HG02588 (cell line): ENCODE measurements around the gene GRID1.

Experiments
- ATAC-seq: cut with Tn5 transposase; IDR thresholded peaks from one replicate; pipeline ENCODE4 v1.9.1; 2021; ENCODE audit warnings: mild to moderate bottlenecking, moderate library complexity; ENCODE audit not compliant: unreplicated experiment

Gene GRID1

GRCh38 chr10:85648279-85648754, 718.3 kb downstream of the GRID1 start:
- no peak for ATAC-seq

DNA sequence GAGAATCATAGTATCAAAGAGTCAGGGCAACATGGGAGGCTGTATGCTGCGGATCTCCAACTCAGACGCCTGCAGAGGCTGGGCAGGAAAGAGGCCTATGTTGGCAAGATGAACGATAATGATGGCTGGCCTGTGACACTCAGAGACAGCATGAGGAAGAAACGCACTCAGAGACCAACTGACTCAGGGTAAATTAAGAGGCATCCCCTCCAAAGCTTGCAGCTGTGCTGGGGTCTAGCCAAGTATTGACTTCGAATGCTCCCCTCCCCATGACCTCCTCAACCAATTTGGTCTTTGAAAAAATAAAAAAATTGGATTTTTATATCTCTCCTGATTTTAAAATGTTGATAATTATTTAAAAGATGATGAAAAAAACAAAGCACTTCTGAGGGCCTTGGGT, 718.9 kb downstream of the GRID1 start:
- no peak for ATAC-seq

DNA sequence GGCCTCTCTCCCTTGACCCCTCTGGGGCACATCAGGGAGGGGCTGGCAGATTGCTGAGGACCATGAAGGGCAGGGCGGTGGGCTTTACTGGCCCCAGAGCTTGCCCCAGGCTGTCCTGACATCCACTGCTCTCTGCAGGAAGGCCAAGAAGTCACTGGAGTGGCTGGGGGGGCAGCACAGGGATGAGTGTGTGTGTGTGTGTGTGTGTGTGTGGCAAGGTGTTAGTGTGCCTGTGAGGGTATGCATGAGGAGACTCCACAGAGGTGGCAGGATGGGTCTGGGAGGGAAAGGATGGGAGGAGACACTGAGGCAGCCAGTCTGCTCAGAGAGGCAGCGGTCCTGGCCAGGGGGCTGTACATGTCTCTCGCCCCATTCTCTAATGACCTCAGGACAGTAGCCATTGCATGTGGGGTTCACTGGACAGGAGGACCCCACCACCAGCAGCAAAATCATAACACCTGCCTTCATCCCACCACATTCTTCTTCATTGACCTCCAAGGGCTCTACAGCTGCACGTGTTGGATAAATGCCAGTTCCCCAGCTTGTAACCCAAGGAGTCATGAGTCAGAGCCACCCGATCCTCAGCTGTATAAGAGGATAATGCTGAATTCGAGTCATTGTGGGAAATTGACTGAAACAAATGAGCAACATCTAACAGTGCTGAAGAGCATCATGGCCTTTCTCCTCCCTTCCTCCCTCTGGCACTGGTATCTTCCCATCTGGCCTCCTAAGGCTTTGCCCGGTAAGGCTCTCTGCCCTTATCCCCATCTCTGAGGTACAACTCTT, 720.5 kb downstream of the GRID1 start:
- ATAC-seq = no peak

GRCh38 chr10:85645053-85645452, 721.5 kb downstream of the GRID1 start:
- ATAC-seq = no peak

DNA sequence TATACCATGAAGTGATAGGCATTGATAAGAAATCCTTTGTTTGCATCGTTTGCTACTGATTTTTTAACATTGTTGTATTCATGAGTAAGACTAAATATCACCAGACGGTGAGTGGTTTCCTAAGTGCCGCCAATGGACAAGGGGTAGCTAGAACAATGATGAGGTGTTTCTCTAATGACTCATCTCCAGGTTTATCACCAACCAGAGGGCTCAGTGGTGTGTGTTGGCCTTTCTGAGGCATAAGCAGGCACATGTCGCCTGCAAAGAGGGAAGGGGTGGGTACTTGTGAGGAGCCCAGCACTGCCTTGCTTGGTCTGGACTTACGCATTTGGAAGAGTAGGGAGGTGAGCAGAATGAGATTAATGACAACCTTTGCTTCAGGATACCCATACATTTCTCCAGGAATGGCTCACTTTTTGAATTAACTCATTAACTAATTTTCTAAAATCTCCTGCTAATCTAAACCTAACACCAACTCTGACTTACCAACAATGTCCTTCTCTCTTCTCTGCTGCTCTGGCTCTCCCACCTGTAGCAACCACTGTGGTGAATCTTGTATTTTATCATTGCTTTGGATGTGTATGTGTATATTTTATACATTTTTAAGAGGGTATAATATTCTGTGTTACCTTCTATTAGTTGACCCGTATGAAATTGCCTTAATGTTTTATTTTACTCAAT, 722.6 kb downstream of the GRID1 start:
- ATAC-seq = no peak

- ATAC-seq = no peak
Observed at GRCh38 chr10:85643171-85643844, 723.3 kb downstream of the GRID1 start.

GRCh38 chr10:85642421-85643170, 724.0 kb downstream of the GRID1 start:
- no peak for ATAC-seq

- ATAC-seq = no peak
Observed at GRCh38 chr10:85642082-85642420, 724.5 kb downstream of the GRID1 start.

- ATAC-seq = no peak
Observed at GRCh38 chr10:85641479-85642009, 725.1 kb downstream of the GRID1 start.

DNA sequence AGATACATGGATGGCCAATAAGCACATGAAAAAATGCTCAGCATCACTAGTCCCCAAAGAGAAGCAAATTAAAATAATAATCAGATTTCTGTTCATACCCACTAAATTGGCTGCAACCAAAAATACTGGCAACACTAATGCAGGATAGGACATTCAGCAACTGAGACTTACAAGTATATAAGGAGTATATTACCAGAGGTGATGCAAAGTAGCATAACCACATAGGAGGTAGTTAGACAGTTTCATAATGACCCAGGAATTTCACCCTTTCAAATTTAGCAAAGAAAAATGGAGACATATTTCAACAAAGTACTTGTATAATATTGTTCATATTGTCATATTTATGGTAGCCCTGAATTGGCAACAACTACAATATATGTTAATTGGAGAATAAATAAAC, 727.8 kb downstream of the GRID1 start:
- ATAC-seq = no peak

- no peak for ATAC-seq
Observed at GRCh38 chr10:85635650-85636049, 730.9 kb downstream of the GRID1 start.

DNA sequence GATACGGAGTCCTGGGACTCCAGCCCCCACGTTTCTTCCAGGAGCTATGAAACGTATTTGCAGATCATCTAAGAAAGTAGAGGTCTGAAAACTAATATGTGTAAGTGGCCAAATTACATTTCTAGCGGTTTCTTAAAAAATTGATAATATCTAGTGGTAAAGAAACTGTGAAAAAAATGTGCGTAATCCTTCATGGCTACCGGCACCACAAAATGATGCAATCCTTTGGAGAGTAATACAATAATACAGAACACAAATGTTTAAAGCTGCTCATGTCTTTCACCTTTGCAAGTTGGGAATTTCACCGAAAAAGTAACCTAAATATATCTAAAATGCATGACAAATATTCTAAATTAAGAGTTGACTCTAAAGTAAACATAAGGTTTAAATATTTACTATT, 742.1 kb downstream of the GRID1 start:
- ATAC-seq = no peak

GRCh38 chr10:85623758-85624157, 742.8 kb downstream of the GRID1 start:
- no peak for ATAC-seq

- ATAC-seq = no peak
Observed at GRCh38 chr10:85623342-85623741, 743.3 kb downstream of the GRID1 start.

GRCh38 chr10:85622425-85622824, 744.2 kb downstream of the GRID1 start:
- no peak for ATAC-seq

- no peak for ATAC-seq
Observed at GRCh38 chr10:85621562-85621961, 745.0 kb downstream of the GRID1 start.

GRCh38 chr10:85620807-85621206, 745.8 kb downstream of the GRID1 start:
- no peak for ATAC-seq

- ATAC-seq = no peak
Observed at GRCh38 chr10:85619832-85620231, 746.8 kb downstream of the GRID1 start.

- no peak for ATAC-seq
Observed at GRCh38 chr10:85618841-85619240, 747.8 kb downstream of the GRID1 start.

DNA sequence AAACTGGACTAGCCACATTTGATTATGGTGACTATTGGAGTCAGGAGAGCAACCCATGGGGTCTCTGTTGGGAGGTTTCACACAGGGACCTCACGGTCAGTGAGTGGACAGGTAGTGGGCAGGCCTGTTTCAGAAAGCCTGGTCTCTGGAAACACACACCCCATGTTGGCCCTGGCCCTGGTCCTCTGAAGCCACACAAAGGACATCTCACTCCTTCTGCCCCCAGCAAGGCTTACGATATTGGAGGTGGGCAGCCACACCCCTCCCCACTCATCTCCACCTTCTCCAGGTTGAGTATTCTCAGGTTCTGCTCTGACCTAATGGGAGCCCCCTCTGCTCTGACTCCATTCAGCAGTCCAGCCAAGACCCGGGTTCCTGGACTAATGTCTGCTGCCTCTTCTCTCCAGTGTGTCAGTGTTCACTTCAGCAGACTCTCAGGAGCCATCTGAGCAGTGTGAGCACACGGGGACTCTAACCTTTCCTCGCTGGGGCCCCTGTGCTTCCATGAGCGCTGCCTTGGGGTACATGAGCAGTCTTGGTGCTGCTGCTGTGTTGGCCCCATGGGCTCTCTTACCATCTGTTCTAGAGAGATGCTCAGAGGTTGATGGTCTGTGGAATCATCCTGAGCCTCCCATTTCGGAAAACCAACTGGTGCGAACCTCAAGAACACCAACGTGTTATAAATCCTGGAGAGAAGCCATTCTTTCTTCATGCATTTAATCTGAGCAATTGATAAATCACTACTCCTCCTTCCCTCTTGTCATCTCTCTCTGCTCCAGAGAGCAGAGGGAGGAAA, 748.6 kb downstream of the GRID1 start:
- no peak for ATAC-seq
